B cell (primary cell): ENCODE results near the gene RPS15A.
"Not testable (repeated sequence)": the region's sequence is repeated elsewhere in the genome, so short reads cannot be mapped to it uniquely, and the experiment has no call there.

Experiments used
- EZH2 ChIP-seq: IDR thresholded peaks from 2 replicates; pipeline ENCODE4 v1.6.1; 2012; ENCODE audit warnings: borderline replicate concordance, low read depth, mild to moderate bottlenecking, moderate library complexity, low read length; ENCODE audit not compliant: insufficient read depth, poor library complexity, severe bottlenecking
- TF ChIP-seq, protein P1 (sequence below): fragments of 200-600 bp; IDR thresholded peaks from one replicate; pipeline ENCODE4 v1.8.0; 2022; ENCODE audit warnings: antibody characterized with exemption, mild to moderate bottlenecking

GRCh38 chr16:18781232-18781631 is 8.9 kb downstream of the RPS15A start:
- not testable (repeated sequence) for TF ChIP-seq EZH2
- TF ChIP-seq, protein P1, sequence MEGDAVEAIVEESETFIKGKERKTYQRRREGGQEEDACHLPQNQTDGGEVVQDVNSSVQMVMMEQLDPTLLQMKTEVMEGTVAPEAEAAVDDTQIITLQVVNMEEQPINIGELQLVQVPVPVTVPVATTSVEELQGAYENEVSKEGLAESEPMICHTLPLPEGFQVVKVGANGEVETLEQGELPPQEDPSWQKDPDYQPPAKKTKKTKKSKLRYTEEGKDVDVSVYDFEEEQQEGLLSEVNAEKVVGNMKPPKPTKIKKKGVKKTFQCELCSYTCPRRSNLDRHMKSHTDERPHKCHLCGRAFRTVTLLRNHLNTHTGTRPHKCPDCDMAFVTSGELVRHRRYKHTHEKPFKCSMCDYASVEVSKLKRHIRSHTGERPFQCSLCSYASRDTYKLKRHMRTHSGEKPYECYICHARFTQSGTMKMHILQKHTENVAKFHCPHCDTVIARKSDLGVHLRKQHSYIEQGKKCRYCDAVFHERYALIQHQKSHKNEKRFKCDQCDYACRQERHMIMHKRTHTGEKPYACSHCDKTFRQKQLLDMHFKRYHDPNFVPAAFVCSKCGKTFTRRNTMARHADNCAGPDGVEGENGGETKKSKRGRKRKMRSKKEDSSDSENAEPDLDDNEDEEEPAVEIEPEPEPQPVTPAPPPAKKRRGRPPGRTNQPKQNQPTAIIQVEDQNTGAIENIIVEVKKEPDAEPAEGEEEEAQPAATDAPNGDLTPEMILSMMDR = not testable (repeated sequence)
